CD14-positive monocyte (primary cell): Measurements from ENCODE around the gene CCDC8. TPM values are rescaled to one million over a fixed set of nuclear protein-coding genes. Genes with fewer than 3 reads are reported as not detected.

Experiments used
- DNase-seq, 3 donors: peaks; one replicate each; pipeline ENCODE4 v3.0.0-alpha.2; 2011 to 2022
- H2AFZ ChIP-seq: 2 replicates; pipeline ENCODE4 v1.6.0; 2012; ENCODE audit warnings: mild to moderate bottlenecking, low read depth, low read length, inconsistent platforms; ENCODE audit not compliant: insufficient read depth, poor library complexity, severe bottlenecking
- H3K27ac ChIP-seq, 2 donors: 1 replicate in 1 of 2; 2 replicates in 1 of 2; pipeline ENCODE4 v1.5.1; 2012 to 2013; ENCODE audit warnings: low read length in 2 of 2, control low read depth in 1 of 2, inconsistent platforms in 1 of 2, low read depth in 1 of 2, mild to moderate bottlenecking in 1 of 2
- H3K27me3 ChIP-seq, 2 donors: one replicate each; pipeline versions ENCODE4 v1.6.0 to v1.6.1; 2011 to 2013; ENCODE audit warnings: low read length in 2 of 2; ENCODE audit not compliant: control insufficient read depth in 2 of 2, insufficient read depth in 2 of 2
- H3K36me3 ChIP-seq, 2 donors: replicated peaks in 1 of 2; 1 replicate in 1 of 2; 2 replicates in 1 of 2; pipeline versions ENCODE4 v1.5.1 to v1.6.1; 2012 to 2013; ENCODE audit warnings: low read length in 2 of 2, control low read depth in 1 of 2, inconsistent platforms in 1 of 2, mild to moderate bottlenecking in 1 of 2; ENCODE audit not compliant: insufficient read depth in 2 of 2, control insufficient read depth in 1 of 2
- H3K4me1 ChIP-seq, 2 donors: 1 replicate in 1 of 2; 2 replicates in 1 of 2; pipeline versions ENCODE4 v1.5.1 to v1.6.1; 2012 to 2013; ENCODE audit warnings: low read length in 2 of 2, control low read depth in 1 of 2, inconsistent platforms in 1 of 2, mild to moderate bottlenecking in 1 of 2, moderate library complexity in 1 of 2; ENCODE audit not compliant: insufficient read depth in 2 of 2, control insufficient read depth in 1 of 2
- H3K4me2 ChIP-seq: replicated peaks from 2 replicates; pipeline ENCODE3; 2012; ENCODE audit warnings: low read length, moderate library complexity, mild to moderate bottlenecking; ENCODE audit not compliant: poor library complexity, severe bottlenecking; ENCODE audit errors: extremely low read depth
- H3K4me3 ChIP-seq, 3 experiments: fragments of 200-600 bp in 1 of 3; sonication (generic) in 1 of 3; replicated peaks in 1 of 3; 1 replicate in 2 of 3; 2 replicates in 1 of 3; pipeline ENCODE4 v1.5.1; 2011 to 2013; ENCODE audit warnings: low read length in 3 of 3, mild to moderate bottlenecking in 3 of 3, control low read depth in 2 of 3, low read depth in 2 of 3, inconsistent platforms in 1 of 3, moderate library complexity in 1 of 3
- H3K79me2 ChIP-seq: 2 replicates; pipeline ENCODE4 v1.6.0; 2012; ENCODE audit warnings: mild to moderate bottlenecking, control low read depth, inconsistent platforms, low read length, moderate library complexity; ENCODE audit not compliant: insufficient read depth
- H3K9ac ChIP-seq: 2 replicates; pipeline ENCODE4 v1.6.0; 2017; ENCODE audit warnings: low read length, mild to moderate bottlenecking; ENCODE audit not compliant: insufficient read depth, poor library complexity, severe bottlenecking
- H3K9me3 ChIP-seq, 2 donors: replicated peaks in 1 of 2; 1 replicate in 1 of 2; 2 replicates in 1 of 2; pipeline versions ENCODE4 v1.5.1 to v1.6.1; 2012 to 2013; ENCODE audit warnings: low read length in 2 of 2, control low read depth in 1 of 2; ENCODE audit not compliant: control insufficient read depth in 1 of 2, insufficient read depth in 1 of 2
- H4K20me1 ChIP-seq: 2 replicates; pipeline ENCODE4 v1.6.0; 2012; ENCODE audit warnings: mild to moderate bottlenecking, low read length, control low read depth, moderate library complexity; ENCODE audit not compliant: insufficient read depth
- H3K27ac Mint-ChIP-seq, 7 donors: one replicate each; pipeline ENCODE4 v1.8.0; 2020; ENCODE audit warnings: mild to moderate bottlenecking in 7 of 7, mixed read lengths in 7 of 7, moderate library complexity in 6 of 7, inconsistent platforms in 2 of 7
- H3K27me3 Mint-ChIP-seq, 3 donors: one replicate each; pipeline ENCODE4 v1.8.0; 2021 to 2022; ENCODE audit warnings: low read depth in 3 of 3, mild to moderate bottlenecking in 3 of 3, mixed read lengths in 3 of 3, moderate library complexity in 3 of 3, inconsistent platforms in 1 of 3
- H3K36me3 Mint-ChIP-seq, 2 donors: one replicate each; pipeline ENCODE4 v1.8.0; 2020; ENCODE audit warnings: mixed read lengths in 2 of 2, inconsistent platforms in 1 of 2, mild to moderate bottlenecking in 1 of 2
- H3K4me1 Mint-ChIP-seq: one replicate; pipeline ENCODE4 v1.8.0; 2020; ENCODE audit warnings: mild to moderate bottlenecking, mixed read lengths
- H3K4me3 Mint-ChIP-seq, 2 donors: one replicate each; pipeline ENCODE4 v1.8.0; 2020; ENCODE audit warnings: mild to moderate bottlenecking in 2 of 2, mixed read lengths in 2 of 2, moderate library complexity in 1 of 2
- H3K9me3 Mint-ChIP-seq, 7 donors: one replicate each; pipeline ENCODE4 v1.8.0; 2020 to 2022; ENCODE audit warnings: mixed read lengths in 7 of 7, mild to moderate bottlenecking in 6 of 7, moderate library complexity in 6 of 7, inconsistent platforms in 2 of 7
- CTCF ChIP-seq: fragments of 200-600 bp; IDR thresholded peaks from one replicate; pipeline ENCODE4 v1.8.0; 2022; ENCODE audit warnings: antibody characterized with exemption, mild to moderate bottlenecking
- WGBS: methylation state at CpG from one replicate; pipeline ENCODE4 v1.1.5; 2013; ENCODE audit warnings: missing lambda C conversion rate; ENCODE audit not compliant: insufficient coverage; 5-methylcytosine and 5-hydroxymethylcytosine counted together
- intact Hi-C, 2 donors: fragments of 100-400 bp; cut with micrococcal nuclease; formaldehyde crosslinking; loops; one replicate each; pipeline versions ENCODE4 v1.15.0 to v1.15.1; 2023
- polyA plus RNA-seq, 3 donors: library from polyadenylated mRNA; depleted of rRNA in 1 of 3; unstranded in 2 of 3; stranded (reverse) in 1 of 3; fragments of 300-500 nt in 2 of 3; fragments of >200 nt in 1 of 3; fragmentation: Illumina TruSeq in 2 of 3; gene quantifications; 1 replicate in 2 of 3; 2 replicates in 1 of 3; pipeline ENCODE4 v1.2.3, GENCODE V29; 2012 to 2021

The CCDC8 gene
- polyA plus RNA-seq, 3 donors: not detected

- H3K9me3 Mint-ChIP-seq: peaks cover 0 to 3% (median 0%) of the 10 kb centered on the region in 7 donors
- intact Hi-C loops: no loop called here
- Histone ChIP-seq H3K9ac (no peak overlapping the region), H3K27me3 (no peaks in the 10 kb centered on the region), H3K36me3 (peaks cover 38 to 39% of the 10 kb centered on the region in 2 donors), H3K9me3 (no peaks in the 10 kb centered on the region), H3K4me3 (no peak overlapping the region), H4K20me1 (no peaks in the 10 kb centered on the region), H3K79me2 (no peaks in the 10 kb centered on the region), H3K4me2 (no peak overlapping the region), H2AFZ (no peak overlapping the region), H3K27ac (no peak overlapping the region), H3K4me1 (no peaks in the 10 kb centered on the region)
- WGBS: no CpG with 5 or more reads among the region's 4 CpGs
- peak overlapping the region in 1 of 7 donors; percentile 5 for H3K27ac Mint-ChIP-seq
- no peak for DNase-seq
- H3K27me3 Mint-ChIP-seq: peaks cover 0 to 6% (median 3%) of the 10 kb centered on the region in 3 donors
- H3K4me1 Mint-ChIP-seq: no peaks in the 10 kb centered on the region
- TF ChIP-seq CTCF: no peak
- H3K36me3 Mint-ChIP-seq: peaks cover 41% of the 10 kb centered on the region in 2 donors
- H3K4me3 Mint-ChIP-seq: no peak overlapping the region
These were observed 20.5 kb downstream of the CCDC8 start for GRCh38 chr19:46392837-46393236.

- Histone ChIP-seq H2AFZ (no peak overlapping the region), H3K27ac (no peak overlapping the region), H3K4me2 (no peak overlapping the region), H3K9me3 (no peaks in the 10 kb centered on the region), H4K20me1 (no peaks in the 10 kb centered on the region), H3K9ac (no peak overlapping the region), H3K27me3 (no peaks in the 10 kb centered on the region), H3K4me3 (no peak overlapping the region), H3K36me3 (peaks cover 43 to 44% of the 10 kb centered on the region in 2 donors), H3K4me1 (no peaks in the 10 kb centered on the region), H3K79me2 (no peaks in the 10 kb centered on the region)
- TF ChIP-seq CTCF: no peak
- peaks cover 46% of the 10 kb centered on the region in 2 donors for H3K36me3 Mint-ChIP-seq
- H3K4me3 Mint-ChIP-seq: no peak overlapping the region
- H3K9me3 Mint-ChIP-seq: peaks cover 0 to 3% (median 0%) of the 10 kb centered on the region in 7 donors
- H3K4me1 Mint-ChIP-seq: no peaks in the 10 kb centered on the region
- peaks cover 0 to 3% (median 1%) of the 10 kb centered on the region in 3 donors for H3K27me3 Mint-ChIP-seq
- intact Hi-C loops: no loop called here
- WGBS: 96% methylated on average over 10 of the region's 21 CpGs
- peak overlapping the region in 2 of 7 donors; percentile 5 to 74 for H3K27ac Mint-ChIP-seq
- DNase-seq: no peak
These were observed 21.0 kb downstream of the CCDC8 start for GRCh38 chr19:46392252-46392801.
